GM12891 (cell line): ENCODE measurements around the gene SAG.

Experiments
- PAX5 ChIP-seq: IDR thresholded peaks from 2 replicates; pipeline ENCODE4 v1.6.1; 2011; ENCODE audit warnings: low read length, moderate library complexity, mild to moderate bottlenecking; ENCODE audit not compliant: insufficient read depth, severe bottlenecking
- POLR2A ChIP-seq: IDR thresholded peaks from 2 replicates; pipeline ENCODE4 v1.6.1; 2011; ENCODE audit warnings: low read depth, low read length, control low read depth
- POLR2AphosphoS5 ChIP-seq: IDR thresholded peaks from 2 replicates; pipeline ENCODE4 v1.6.1; 2011; ENCODE audit warnings: low read depth, low read length, control low read depth
- SPI1 ChIP-seq: IDR thresholded peaks from 2 replicates; pipeline ENCODE4 v1.6.1; 2011; ENCODE audit warnings: low read depth, low read length, control low read depth
- TAF1 ChIP-seq: IDR thresholded peaks from 2 replicates; pipeline ENCODE4 v1.6.1; 2011; ENCODE audit warnings: low read depth, low read length, control low read depth

GRCh38 chr2:233353769-233354499, 46.3 kb downstream of the SAG start, which contains the start of gene DGKD:
- TF ChIP-seq POLR2AphosphoS5 = peak; percentile 50; the same call in 1 of the 2 replicates
- peak; percentile 76; the same call in 1 of the 2 replicates for TF ChIP-seq POLR2A
- TF ChIP-seq TAF1 = 0 out of 2 replicates have a peak, but pooled peaks have one; percentile 40
- no peak for TF ChIP-seq SPI1
- TF ChIP-seq PAX5 = no peak
